ENCODE results near the gene MAF.

The MAF gene

GRCh38 chr16:79589601-79590102 lies 10.9 kb downstream of the MAF start:
- DNase-seq (ENCODE audit: low read depth in 2 of 2), result no peak

- no peak for DNase-seq (ENCODE audit: low read depth in 2 of 2)
Measured at GRCh38 chr16:79587897-79588296, 12.6 kb downstream of the MAF start.

- DNase-seq (ENCODE audit: low read depth in 2 of 2), result no peak
Measured at GRCh38 chr16:79587296-79587695, 13.2 kb downstream of the MAF start.

GRCh38 chr16:79582789-79583188 lies 17.7 kb downstream of the MAF start:
- DNase-seq (ENCODE audit: low read depth in 2 of 2), result no peak

GRCh38 chr16:79580453-79581191 lies 19.9 kb downstream of the MAF start:
- DNase-seq (ENCODE audit: low read depth in 2 of 2), result no peak

GRCh38 chr16:79576602-79577001 lies 23.9 kb downstream of the MAF start:
- no peak for DNase-seq (ENCODE audit: low read depth in 2 of 2)

- DNase-seq (ENCODE audit: low read depth in 2 of 2), result no peak
Measured at GRCh38 chr16:79573884-79574283, 26.7 kb downstream of the MAF start.

GRCh38 chr16:79573071-79573470 lies 27.5 kb downstream of the MAF start:
- no peak for DNase-seq (ENCODE audit: low read depth in 2 of 2)

- DNase-seq (ENCODE audit: low read depth in 2 of 2), result no peak
Measured at GRCh38 chr16:79571903-79572535, 28.5 kb downstream of the MAF start.

GRCh38 chr16:79571065-79571902 lies 29.3 kb downstream of the MAF start:
- no peak for DNase-seq (ENCODE audit: low read depth in 2 of 2)

GRCh38 chr16:79564671-79565107 lies 35.8 kb downstream of the MAF start:
- DNase-seq (ENCODE audit: low read depth in 2 of 2), result no peak

GRCh38 chr16:79563921-79564320 lies 36.6 kb downstream of the MAF start:
- no peak for DNase-seq (ENCODE audit: low read depth in 2 of 2)

GRCh38 chr16:79562166-79562823 lies 38.2 kb downstream of the MAF start:
- DNase-seq (ENCODE audit: low read depth in 2 of 2), result no peak

GRCh38 chr16:79561729-79562128 lies 38.8 kb downstream of the MAF start:
- no peak for DNase-seq (ENCODE audit: low read depth in 2 of 2)

- no peak for DNase-seq (ENCODE audit: low read depth in 2 of 2)
Measured at GRCh38 chr16:79560923-79561322, 39.6 kb downstream of the MAF start.

GRCh38 chr16:79560318-79560717 lies 40.2 kb downstream of the MAF start:
- DNase-seq (ENCODE audit: low read depth in 2 of 2), result no peak

- no peak for DNase-seq (ENCODE audit: low read depth in 2 of 2)
Measured at GRCh38 chr16:79559532-79559931, 41.0 kb downstream of the MAF start.

- DNase-seq (ENCODE audit: low read depth in 2 of 2), result no peak
Measured at GRCh38 chr16:79557421-79557820, 43.1 kb downstream of the MAF start.

- no peak for DNase-seq (ENCODE audit: low read depth in 2 of 2)
Measured at GRCh38 chr16:79554912-79555311, 45.6 kb downstream of the MAF start.

GRCh38 chr16:79550373-79550772 lies 50.2 kb downstream of the MAF start:
- DNase-seq (ENCODE audit: low read depth in 2 of 2), result no peak

- no peak for DNase-seq (ENCODE audit: low read depth in 2 of 2)
Measured at GRCh38 chr16:79547085-79547484, 53.5 kb downstream of the MAF start.
